Suppressor macrophage treated with lipopolysaccharide for 1 hour (primary cell): ENCODE results near the gene GATA3.
"Not testable (repeated sequence)": the region's sequence is repeated elsewhere in the genome, so short reads cannot be mapped to it uniquely, and the experiment has no call there.

Source experiments
- DNase-seq, 3 donors: peaks; one replicate each; pipeline ENCODE4 v3.0.0-alpha.2; 2020 to 2022

GATA3 gene

DNA sequence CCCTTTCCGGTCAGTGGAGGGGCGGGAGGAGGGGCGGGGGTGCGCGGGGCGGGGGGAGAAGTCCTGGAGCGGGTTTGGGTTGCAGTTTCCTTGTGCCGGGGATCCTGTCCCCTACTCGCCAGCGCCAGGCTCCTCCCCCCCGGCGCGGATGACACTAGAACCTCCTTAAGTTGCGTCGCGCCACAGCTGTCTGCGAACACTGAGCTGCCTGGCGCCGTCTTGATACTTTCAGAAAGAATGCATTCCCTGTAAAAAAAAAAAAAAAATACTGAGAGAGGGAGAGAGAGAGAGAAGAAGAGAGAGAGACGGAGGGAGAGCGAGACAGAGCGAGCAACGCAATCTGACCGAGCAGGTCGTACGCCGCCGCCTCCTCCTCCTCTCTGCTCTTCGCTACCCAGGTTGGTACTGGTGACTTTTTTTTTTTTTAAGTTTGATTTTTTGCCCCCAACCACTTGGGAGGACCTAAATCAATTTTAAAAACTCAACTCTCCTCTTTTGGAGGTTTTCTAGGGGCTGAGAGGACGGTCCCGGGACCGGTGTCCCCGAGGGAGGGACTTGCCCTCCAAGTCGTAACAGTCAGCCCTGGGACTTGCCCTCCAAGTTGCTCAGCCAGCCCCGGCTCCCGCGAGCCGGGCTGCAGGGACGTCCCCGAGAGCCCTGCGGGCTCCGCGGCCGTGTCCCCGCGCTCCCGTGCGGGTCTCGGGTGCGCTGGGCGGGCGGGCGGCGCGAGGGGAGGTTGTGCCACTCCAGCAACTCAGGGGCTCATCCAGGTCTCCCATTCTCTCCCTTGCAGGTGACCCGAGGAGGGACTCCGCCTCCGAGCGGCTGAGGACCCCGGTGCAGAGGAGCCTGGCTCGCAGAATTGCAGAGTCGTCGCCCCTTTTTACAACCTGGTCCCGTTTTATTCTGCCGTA is at the start of gene GATA3:
TSS of gene GATA3 (plus strand) at position 195 of the 914 bp plus-strand sequence. CDS start 968 bp downstream, outside the sequence.
- DNase-seq: peak; percentile 68 to 81 (median 72)

DNA sequence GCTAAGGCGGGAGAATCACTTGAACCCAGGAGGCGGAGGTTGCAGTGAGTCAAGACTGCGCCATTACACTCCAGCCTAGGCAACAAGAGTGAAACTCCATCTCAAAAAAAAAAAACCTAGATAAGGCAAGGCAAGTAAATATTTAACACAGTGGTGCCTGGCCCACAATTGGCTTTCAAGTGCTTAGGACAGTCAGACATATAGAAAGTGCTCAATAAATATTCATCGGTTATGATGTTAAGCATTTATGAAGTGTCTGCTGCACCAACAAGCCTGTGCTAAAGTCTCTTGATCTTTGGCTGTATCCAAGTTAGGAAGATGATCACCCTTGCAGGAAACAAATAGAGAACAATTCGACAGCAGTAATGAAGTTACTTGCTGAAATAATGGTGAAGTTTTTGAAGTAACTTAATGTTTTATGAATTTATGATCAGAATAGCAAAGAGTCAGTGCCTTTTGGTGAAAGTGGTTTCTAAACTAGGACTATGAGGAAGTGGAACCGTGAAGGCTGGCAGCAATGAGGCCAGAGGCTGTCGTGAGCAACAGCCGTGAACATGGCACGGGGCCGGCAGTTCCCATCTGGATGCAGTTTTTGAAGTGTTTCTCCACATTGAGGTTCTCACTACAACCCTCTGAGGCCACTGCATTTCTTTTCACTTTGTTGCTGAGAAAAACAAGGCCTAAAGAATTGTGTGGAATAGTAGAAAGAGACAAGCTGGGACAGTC is 48.1 kb upstream of the GATA3 start:
- DNase-seq: peak in 2 of 3 donors; percentile 43 to 46

DNA sequence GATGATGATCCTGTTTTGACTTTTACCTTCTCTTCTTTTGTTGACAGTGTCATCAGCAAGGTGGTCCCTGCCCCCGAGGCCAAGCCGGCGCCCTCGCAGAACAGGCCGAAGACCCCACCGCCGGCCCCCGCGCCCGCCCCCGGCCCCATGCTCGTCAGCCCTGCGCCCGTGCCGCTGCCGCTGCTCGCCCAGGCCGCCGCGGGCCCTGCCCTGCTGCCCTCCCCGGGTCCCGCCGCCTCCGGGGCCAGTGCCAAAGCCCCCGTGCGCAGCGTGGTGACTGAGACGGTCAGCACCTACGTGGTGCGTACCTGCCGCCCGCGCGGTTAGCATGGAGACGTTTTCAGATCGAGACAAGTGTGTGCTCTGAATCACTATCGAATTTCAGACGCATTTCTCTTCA is 45.5 kb upstream of the GATA3 start:
- no peak for DNase-seq

DNA sequence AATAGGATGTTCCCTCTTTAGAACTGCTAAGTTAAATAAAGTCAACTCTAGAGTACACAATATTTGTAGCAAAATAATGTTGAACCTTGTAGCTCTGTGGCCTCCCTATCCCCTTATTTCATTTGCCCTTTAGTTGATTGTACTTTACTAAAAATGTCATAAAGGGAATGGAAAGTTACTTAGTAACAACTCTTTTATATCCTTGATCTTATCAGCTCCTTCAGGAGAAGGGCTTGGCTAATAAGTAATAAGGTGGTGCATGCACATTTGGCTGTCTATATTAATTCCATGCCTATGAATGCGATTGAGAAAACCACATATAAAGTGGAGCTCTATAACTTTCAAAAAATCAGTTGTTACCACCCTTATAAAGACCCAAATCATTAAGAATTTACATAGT is 41.5 kb upstream of the GATA3 start:
- DNase-seq: no peak

DNA sequence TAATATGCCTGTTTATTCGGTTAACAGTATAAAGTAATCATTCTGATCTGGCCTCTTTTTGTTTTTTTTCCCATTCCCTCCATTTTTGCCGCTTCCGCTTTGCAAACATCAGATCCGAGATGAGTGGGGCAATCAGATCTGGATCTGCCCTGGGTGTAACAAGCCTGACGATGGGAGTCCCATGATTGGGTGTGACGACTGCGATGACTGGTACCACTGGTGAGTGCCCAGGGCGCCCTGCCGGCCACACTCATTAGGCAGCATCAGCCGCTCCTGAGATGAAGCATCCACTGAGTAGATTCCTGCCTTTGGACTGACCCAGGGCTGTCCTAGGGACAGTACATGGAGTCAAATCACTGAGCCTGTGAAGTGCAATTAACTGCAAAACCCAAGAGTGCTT is 40.9 kb upstream of the GATA3 start:
- no peak for DNase-seq

DNA sequence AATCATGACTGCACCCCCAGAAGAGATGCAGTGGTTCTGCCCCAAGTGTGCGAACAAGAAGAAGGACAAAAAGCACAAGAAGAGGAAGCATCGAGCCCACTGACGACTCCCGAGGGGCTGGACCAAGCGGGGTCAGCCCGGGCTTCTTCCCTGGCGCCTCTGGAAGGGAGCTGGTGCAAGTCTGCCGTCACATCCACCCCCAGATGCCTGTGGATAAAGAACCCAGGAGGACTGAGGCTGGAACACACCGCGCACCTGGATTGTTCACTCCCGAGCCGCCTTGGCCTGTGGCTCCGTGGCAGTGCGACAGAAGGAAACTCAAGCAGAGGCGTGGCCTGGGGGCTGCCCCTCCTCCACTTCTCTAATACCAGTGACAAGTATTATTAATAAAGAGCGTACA is 39.8 kb upstream of the GATA3 start:
- no peak for DNase-seq

DNA sequence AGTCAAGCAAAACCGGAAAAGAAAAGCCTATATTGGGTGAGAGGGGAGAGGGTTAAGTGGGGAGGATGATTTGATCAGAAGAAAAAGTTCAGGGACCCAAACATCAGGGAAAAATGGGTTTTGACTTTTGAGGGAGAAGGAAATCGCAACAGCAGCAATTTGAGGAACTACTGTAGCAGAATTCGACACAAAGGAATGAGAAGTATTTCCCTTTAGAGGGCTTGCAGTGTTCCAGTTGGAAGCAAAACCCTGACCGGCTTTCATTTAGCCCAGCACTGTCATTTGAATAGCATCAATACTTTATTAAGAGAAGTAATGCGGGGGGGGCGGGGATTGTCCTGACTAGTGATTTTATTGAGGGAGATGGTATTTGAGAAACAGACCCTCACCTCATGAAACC is 37.2 kb upstream of the GATA3 start:
- DNase-seq: no peak

DNA sequence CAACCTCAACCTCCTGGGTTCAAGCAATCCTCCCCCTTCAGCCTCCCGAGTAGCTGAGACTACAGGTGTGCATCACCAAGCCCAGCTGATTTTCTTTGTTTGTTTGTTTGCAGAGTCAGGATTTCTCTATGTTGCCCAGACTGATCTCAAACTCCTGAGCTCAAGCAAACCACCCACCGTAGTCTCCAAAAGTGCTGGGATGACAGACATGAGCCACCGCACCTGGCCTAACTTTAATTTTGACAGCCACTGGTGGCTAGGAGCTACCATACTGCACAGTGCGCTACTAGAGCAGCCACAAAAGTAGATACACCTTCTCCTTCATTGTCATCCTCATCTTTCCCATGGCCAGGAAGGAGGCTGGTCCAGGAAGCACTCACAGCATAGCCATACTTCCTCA is 31.2 kb upstream of the GATA3 start:
- DNase-seq: no peak

DNA sequence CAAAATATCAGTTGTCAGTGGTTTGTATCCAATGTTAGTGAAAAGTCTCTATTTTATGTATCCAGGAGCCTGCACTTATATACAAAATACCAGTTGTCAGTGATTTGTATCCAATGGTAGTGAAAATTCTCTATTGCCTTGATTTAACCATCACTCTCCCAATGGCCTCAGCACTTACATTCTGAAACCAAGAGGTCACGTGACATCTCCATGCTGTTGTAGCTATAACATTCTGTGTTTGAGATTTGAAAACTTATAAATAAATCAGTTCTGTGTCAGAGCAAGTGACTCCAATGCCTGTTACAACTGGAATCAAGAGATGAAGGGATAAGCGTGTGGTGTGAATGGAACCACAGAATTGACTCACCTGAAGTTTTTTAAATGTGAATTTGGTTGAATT is 30.6 kb upstream of the GATA3 start:
- no peak for DNase-seq

DNA sequence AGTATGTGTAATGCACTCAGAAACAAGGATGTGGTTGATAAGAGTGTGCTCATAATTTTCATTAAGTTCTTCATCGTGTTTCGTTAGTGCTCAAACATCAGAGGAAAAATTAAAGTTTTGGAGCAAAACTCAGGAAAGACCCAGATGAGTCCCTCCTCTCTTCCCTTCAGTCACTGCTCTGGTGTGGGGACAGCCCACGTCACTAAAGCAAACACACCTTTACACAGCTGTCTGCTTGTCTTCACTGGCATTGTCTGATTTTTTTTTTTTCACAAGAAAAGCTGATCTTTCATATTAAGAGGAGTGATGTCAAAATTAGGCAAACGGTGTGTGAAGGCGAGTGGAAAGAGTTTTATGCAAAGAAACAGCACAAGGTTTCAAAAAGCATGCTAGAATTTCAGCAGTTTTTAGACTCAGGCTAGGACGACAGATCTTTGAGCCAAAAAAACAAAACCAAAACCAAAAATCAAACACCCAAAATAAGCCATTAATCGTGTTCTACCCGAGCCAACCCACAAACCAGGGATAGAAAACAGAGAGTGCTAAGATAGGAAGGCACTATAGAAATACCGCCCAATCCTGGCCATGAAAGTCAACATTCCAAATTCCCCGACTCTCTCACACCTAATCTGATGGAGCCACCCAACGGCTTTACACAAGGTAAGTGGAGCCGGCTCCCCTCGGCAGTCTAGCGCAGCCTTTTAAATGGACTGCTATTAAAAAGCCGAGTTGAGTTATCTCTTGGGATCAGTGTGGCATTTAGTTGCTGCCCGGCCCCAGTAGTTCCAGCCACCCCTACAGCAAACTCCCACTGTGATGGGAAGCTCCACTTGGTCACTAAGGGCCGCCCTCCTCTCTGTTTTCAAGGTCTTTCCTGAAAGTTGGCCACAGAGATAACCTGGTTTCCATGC is 27.9 kb upstream of the GATA3 start:
- no peak for DNase-seq

DNA sequence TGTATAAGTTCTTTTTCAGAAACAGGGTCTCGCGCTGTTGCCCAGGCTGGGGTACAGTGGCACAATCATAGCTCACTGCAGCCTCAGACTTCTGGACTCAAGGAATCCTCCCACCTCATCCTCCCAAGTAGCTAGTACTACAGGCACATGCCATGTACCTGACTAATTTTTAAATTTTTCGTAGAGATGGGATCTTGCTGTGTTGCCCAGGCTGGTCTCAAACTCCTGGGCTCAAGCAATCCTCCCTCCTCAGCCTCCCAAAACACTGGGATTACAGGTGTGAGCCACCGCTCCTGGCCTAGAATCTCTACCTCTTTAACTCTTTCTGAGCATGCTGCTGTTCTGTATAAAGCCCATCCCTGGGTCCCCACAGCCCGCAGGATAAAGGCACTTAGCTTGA is 23.3 kb upstream of the GATA3 start:
- not testable (repeated sequence) for DNase-seq

DNA sequence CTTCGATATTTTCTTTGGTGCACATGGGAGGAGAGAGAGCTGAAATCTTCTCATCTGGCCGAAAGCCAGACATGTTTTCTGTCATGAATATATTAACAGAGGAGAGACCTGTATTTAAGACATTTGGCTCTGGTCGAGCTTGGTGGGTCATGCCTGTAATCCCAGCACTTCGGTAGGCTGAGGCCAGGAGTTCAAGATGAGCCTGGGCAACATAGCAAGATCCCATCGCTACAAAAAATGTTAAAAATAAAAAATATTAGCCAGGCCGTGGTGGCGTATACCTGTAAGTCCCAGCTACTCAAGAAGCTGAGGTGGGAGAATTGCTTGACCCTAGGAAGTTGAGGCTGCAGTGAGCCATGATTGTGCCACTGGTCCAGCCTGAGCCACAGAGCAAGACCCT is 21.9 kb upstream of the GATA3 start:
- DNase-seq: no peak

DNA sequence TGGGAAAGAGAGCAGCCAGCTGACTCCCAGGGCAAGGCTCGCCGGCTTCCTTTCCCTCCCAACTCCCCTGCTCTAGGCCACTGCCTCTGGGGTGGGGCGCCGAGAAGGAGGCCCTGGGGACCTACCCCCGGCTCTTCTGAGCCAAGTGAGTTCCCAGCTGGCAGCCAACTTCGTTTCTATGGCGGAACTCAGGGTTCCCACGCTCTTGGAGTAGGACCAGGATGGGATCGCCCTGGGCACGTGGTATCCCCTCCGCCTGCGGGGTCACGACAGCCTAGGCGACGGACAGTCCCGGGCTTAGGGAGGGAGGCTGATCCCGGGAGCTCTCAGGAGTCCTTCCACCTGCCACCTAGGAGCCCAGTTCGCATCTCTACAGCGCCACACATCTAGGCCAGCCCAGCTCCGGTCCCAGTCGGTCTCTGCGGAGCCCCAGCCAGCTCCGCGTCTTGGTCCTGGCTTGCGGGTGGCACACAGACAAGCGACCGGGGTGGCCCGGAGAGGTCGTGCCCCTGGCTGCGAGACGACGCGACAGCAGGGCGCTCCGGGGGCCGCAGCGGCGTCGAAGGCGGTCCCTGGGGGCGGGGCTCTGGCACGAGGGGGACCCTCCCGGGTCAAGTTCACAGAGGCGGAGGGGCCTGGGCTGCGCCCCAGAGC is 20.5 kb upstream of the GATA3 start:
- DNase-seq: no peak

DNA sequence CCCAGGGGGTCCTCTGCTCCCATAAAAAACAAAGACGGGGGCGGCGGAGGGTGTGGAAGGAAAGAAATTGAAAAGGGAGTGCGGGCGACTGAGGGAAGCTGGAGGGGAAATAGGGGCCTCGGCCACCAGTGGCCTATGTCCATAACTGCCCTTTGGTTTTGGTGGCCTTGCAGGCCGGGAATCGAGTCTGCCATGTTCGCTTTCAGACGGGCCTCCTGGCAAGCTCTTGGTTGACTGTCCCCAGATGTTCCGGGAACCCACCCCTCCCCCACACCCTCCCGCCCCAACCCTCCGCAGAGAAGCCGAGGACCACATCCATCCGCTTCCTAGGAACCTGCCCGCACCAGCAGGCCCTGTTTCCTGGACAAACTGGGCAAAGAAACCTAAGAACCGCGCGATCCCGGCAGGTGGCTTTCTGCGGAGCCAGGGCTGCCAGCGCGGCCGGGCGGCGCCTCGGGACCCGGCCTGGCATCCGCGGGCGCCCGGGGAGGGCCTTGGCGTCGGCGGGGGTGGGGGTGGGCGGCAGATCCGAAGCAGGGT is 20.0 kb upstream of the GATA3 start:
- no peak for DNase-seq

DNA sequence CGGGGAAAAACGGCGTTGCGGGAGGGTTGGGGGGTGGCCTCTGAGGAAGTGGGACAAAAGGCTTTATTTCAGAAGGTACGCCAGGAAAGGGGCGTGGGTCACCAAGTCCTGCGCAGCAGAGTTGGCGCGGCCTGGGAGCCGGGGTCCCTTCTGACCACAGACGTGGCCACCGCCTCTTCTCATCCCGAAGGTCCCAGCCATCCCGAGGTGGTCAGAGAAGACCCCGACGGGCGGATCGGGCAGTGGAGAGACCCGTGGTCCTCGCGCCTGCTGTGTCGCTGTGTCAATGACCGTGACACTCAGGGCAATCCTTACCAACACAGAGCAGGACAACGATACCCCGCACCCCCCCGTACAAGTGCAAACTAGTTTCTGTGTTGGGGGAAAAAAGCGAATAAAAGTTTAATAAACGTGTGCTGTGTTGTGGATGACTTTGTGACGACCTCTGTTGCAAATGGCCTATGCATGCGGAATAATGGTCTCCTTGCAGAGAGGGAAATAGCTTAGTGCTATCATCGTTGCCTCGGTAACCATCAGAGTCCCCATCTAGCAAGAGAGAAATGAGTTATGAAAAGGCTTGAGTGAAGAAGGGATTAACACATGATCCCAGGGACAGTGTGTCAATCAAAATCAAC is 19.4 kb upstream of the GATA3 start:
- DNase-seq: no peak

DNA sequence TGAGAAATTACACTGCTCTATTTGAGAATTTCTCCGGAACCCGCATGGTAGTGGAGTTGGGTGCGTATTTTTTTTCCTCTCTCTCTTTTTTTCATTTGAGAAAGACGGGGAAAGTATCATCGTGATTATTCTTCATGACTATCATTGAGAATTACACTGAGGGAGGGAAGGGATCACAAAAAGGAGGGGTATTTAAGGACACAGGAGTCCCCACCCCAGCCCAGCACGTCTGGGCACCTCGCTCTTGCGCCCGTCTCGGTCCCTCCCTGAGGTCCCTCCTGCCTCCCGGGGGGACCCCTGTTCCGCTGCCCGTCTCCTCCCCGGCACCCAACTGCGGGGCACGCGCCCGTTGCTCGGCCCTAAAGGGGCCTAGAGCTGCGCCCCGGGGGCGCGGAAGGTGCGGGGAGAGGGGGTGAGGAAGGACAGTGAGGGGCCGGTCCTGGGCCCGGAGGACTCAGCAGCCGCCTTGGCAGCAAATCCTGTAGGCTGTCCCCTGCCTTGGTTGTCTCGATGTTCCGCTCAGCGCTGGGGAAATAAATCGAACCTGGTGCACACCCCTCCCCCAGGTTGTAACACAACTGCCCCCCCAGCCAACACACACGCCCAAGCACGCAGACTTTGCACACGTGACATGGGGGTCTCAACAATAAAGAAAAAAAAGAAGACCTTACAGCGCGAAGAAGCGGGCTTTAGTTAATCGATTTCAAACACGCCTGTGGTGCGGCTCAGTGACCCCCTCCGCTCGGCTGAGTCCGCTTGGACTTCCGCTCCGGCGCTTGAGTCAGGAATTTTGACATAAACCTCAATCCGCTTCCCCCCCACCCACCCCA is 18.6 kb upstream of the GATA3 start:
- no peak for DNase-seq

DNA sequence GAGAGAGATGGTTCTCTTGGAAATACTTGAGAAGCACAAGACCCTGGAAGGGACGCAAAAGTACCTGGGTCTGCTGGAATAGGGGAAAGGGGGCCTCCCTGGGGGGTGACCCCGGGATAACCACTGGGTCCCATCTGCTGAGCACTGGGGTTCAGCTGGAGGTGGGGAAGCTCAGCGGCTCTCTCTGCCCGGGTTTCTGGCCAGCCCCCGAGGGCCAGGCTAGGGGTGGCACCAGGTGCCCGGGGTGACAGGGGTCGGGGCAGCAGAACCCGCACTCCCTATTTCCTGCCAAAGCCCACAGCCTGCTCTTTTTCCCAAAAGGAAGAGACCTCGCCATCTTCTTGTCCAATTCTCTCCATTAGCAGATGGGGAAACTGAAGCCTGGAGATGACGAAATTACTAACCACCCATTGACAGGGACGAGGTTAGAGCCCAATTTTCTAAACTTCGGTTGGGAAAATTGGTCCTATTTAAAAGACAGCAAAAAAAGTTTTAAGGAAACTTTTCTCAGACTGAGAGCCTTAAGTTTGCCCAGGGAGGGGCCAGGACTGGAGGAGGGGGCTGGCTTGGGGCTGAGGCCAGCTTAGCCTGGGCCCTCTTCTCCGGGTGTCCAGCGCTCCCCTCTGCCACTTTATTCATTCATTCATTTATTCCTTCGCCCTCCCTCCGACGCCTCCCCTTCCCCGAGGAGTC is 17.8 kb upstream of the GATA3 start:
- DNase-seq: no peak

DNA sequence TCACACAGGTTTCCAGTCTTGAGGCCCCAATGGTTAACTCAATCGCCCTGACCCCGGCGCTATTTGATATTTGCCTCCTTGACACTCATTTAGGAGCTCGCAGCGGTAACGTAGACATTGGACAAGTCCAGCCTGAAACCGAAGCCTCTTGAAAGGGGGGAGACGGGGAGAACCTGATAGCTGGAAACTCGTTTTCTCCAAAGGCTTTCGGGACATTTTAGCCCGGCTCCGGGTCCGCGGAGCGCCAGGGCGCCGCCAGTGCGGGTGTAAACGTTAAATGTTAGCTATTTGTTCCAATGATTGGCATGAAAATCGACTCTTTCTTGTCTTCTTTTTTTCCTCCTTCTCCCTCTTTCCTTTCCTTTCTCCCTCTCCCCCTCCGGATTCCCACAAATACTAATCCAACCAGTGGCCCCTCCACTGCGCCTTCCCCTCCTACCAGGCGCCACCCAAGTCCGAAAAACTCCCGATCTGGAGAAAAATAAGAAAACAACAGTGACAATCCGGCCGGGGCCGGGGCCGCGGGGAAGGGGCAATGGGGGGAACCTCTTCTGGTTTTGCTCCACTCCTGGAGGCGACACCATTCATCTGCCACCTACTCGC is 17.2 kb upstream of the GATA3 start:
- no peak for DNase-seq
